GM12891 (cell line): Measurements from ENCODE around the gene GNG13.
"Not testable (repeated sequence)": the region's sequence is repeated elsewhere in the genome, so short reads cannot be mapped to it uniquely, and the experiment has no call there.

Experiments used
- DNase-seq: peaks from one replicate; pipeline ENCODE4 v3.0.0; 2011; ENCODE audit warnings: low spot score; ENCODE audit not compliant: insufficient read length
- FAIRE-seq: peaks from 2 replicates; lab custom pipeline; 2011; peaks lifted over from hg19 to GRCh38; lab: Jason Lieb, UNC
- PAX5 ChIP-seq: IDR thresholded peaks from 2 replicates; pipeline ENCODE4 v1.6.1; 2011; ENCODE audit warnings: low read length, moderate library complexity, mild to moderate bottlenecking; ENCODE audit not compliant: insufficient read depth, severe bottlenecking
- POLR2A ChIP-seq: IDR thresholded peaks from 2 replicates; pipeline ENCODE4 v1.6.1; 2011; ENCODE audit warnings: low read depth, low read length, control low read depth
- POLR2AphosphoS5 ChIP-seq: IDR thresholded peaks from 2 replicates; pipeline ENCODE4 v1.6.1; 2011; ENCODE audit warnings: low read depth, low read length, control low read depth
- POU2F2 ChIP-seq: IDR thresholded peaks from 2 replicates; pipeline ENCODE4 v1.6.1; 2011; ENCODE audit warnings: low read depth, mild to moderate bottlenecking, control low read depth, low read length, moderate library complexity
- SPI1 ChIP-seq: IDR thresholded peaks from 2 replicates; pipeline ENCODE4 v1.6.1; 2011; ENCODE audit warnings: low read depth, low read length, control low read depth
- TAF1 ChIP-seq: IDR thresholded peaks from 2 replicates; pipeline ENCODE4 v1.6.1; 2011; ENCODE audit warnings: low read depth, low read length, control low read depth

GNG13 gene

DNA sequence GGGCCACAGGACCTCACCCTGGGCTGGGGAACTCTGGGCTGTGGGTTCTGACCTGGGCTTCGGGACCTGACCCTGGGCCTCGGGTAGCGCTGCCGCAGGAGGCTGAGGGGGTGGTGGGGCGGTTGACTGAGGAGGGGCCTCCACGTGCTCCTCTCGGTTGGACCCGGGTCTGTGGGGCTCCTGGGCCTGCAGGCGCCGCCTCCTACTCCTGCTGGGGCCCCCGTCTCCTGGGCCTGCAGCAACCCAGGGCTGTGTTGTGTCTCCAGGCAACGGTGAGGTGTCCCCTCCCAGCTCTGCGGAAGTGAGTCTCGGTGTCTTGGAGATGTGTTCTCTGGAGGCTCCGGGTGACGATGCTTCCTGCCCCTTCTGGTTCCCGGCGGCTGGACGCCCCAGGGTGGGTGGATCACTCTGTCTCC is 41.5 kb upstream of the GNG13 start:
- no peak for FAIRE-seq

DNA sequence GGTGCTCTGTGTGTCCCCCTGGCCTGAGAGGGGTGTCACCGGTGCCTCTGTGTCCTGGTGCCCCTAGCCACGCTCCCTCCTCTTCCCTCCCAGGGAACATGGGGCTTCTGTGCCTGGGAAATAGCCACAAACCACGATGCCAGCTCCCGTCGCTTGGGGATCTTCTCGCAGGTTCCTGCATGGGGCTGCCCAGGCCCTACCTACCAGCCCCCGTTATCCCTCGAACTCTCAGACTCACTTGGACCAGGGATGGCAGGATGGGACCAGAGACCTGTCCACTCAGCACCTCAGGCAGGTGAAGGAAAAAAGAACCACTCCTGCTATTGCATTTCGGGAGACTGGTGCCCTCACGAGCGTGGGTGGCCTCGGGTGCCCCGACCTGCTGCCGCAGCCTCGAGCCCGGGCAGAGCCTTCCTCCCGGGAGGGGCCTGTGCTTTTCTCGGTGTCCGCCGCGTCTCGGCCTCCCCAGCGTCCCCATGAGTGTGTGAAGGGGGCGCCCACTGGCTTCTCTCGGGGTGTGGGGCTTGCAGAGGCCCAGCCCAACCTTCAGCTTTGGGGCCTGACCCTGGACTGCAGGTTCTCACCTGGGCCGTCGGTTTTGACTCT is 41.0 kb upstream of the GNG13 start:
- DNase-seq (no peak), FAIRE-seq (no peak)
- TF ChIP-seq POLR2A (no peak), TAF1 (no peak), POU2F2 (no peak), PAX5 (no peak), SPI1 (no peak), POLR2AphosphoS5 (no peak)

More for the DNA sequence above, 41.5 kb upstream of the GNG13 start:
- no peak for DNase-seq
- TF ChIP-seq POLR2A = no peak
- TF ChIP-seq POU2F2 = no peak
- no peak for TF ChIP-seq TAF1
- no peak for TF ChIP-seq POLR2AphosphoS5
- no peak for TF ChIP-seq PAX5
- TF ChIP-seq SPI1 = no peak

DNA sequence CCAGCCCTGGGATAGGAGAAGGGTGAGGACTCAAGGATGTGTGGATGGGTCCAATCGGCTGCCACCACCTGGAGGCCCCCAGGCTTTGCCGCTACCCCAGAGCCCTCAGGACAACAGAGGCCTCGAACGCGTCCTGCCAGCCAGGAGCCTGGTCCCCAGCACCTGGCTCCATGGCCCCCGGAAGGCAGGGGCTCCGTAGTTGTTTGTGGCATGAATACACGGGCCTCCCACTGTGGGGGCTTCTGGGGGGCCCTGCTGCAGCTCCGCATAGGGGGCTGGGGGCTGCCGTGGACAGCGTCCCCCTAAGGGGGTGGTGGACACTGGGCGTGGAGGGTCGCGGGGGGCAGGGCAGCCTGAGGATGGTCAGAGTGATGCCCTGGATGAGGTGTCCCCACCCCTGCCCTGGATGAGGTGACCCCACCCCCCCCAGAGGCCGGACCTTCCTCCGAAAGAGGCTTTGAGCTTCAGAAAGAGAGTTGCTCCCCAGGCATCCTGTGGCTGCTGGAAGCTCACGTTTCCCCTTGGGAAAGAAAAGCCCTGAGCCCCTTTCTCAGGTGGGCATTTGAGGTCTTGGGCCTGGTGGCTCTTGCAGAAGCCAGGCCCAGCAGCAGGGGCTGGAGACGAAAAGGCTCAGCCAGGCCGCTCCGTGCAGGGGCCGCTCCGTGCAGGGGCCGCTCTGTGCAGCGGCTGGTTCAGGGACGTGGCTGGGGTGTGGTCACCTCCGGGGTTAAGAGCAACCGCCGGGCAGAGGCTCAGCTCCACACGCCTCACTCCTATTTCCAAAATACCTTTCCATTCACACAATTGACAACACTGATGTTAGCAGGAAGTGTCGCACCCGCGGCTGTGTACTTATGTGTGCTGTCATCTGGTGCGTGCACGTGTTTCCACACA is 40.3 kb upstream of the GNG13 start:
- no peak for FAIRE-seq
- TF ChIP-seq PAX5 (no peak), POU2F2 (no peak), POLR2A (no peak), SPI1 (no peak), POLR2AphosphoS5 (no peak), TAF1 (no peak)
- DNase-seq = no peak

DNA sequence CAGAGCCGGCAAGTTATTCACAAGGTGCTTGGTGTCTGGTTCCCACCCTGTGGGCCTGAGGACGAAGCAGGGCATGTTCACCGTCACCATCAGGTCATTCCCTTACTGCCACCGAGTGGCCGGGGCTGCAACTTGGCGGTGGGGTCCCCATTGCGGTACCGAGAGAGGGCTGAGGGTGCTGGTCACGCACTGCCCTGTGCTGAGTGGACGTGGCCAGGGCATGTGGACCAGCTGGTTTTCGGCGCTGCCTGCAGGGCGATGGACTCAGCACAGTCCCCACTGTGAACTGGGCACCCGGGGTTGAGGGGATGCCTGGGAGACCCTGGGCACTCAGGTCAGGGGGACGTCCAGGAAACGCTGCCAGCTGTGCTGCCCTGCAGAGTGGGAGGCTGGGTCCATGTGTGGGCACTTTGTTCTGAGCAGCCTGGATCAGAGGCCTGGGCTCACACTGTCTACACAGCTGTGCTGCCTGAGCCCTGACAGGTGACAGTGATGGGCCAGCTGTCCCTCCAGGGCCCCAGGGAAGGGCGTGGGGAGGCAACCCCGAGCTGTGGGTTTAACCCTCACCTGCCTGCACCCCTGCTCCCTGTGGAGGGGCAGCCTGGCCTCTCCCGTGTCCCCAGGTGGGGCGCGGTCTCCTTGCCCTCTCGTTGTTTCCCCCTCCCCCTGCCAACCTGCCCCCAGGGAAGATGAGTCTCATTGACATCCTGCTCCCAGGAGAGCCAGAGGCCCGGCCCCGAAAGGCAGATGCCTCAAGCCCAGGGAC is 39.3 kb upstream of the GNG13 start:
- TF ChIP-seq POLR2AphosphoS5 (no peak), POLR2A (no peak), PAX5 (no peak), POU2F2 (no peak), SPI1 (no peak), TAF1 (no peak)
- DNase-seq = no peak
- no peak for FAIRE-seq

DNA sequence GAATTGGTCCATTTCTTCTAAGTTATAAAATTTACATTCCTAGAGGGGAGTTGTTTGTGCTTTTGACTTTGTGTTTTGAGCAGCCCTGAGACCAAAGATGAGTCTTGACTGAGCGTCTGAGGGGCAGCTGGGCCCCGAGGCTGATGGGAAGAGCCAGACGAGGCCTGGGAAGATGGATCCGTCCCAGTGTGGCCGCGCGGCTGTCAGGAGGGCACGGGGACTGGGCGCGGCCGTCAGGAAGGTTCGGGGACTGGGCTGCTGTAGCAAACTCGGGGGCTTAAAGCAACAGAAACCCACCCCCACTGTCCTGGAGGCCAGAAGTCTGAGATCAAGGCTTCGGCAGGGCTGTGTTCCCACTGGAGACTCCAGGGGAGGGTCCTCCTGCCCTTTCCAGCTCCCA is 38.2 kb upstream of the GNG13 start:
- FAIRE-seq = no peak
- TF ChIP-seq POU2F2 (no peak), POLR2AphosphoS5 (no peak), PAX5 (no peak), TAF1 (no peak), SPI1 (no peak), POLR2A (no peak)
- DNase-seq = no peak

DNA sequence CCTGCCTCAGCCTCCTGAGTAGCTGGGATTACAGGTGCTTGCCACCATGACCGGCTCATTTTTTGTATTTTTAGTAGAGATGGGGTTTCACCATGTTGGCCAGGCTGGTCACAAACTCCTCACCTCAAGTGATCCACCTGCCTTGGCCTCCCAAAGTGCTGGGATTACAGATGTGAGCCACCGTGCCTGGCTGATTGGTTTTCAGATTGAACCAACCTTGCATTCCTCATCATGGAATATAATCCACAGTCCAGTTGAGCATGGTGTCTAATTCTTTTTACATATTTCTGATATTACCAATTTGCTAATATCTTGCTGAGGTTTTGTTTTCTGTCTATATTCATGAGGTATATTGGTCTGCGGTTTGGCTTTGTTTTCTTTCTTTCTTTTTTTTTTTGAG is 36.3 kb upstream of the GNG13 start:
- not testable (repeated sequence) for DNase-seq, FAIRE-seq

DNA sequence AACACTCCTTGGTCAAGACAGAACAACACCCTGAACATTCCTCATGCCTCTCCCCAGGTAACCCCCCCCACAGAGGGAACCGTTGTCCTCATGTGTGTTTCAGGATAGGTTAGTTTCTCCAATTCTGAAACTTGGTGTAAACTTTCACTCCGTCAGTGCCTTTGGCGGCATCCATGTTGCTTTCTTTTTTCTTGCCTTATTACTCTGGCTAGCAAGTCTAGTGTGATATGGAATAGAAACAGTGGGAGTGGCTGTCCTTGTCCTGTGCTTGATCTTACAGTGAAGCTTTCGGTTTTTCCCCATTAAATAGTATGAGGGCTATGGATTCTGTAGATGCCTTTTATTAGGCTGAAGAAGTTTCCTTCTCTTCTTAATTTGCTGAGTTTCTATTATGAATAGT is 35.7 kb upstream of the GNG13 start:
- FAIRE-seq (no peak), DNase-seq (no peak)
- no peak for TF ChIP-seq POLR2AphosphoS5

DNA sequence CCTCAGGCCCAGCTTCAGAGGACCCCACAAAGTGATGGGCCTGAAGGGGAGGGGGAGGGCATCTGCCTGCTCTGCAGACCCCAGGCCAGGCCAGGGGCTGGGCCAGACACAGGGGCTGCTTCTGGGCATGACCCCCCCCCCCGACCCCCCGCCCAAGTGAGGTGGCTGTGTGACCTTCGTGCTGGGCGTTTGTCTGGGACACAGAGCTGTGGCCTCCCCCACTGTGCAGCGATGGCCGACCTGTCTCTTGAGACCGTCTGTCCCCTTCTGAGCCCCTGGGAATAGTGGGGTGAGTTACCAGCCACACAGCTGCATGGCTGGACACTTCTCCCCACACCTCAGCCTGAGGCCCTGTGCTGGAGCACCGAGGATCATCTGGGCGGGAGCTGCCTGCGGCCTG is 34.8 kb upstream of the GNG13 start:
- no peak for TF ChIP-seq TAF1
- FAIRE-seq (no peak), DNase-seq (no peak)

DNA sequence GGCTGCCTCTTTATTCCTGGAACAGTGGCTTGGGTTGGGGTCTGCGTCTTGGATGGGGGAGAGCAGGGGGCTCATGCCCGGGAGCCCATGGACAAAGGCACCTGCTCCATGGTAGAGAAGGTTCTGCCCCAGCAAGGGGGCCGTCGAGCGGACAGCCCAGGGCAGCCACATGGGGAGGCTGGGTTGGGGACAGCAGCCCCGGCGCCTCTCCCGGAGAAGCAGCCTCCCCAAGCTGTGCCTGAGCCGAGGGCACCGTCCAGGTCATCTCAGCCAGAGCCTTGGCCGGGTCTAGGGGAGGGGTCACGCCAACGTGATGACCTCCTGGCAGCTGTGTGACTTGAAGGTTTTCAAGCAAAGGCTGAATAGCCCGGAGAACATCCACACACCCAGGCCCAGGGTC is 32.9 kb upstream of the GNG13 start:
- DNase-seq = no peak
- no peak for TF ChIP-seq SPI1
- no peak for TF ChIP-seq TAF1
- no peak for TF ChIP-seq PAX5
- no peak for TF ChIP-seq POLR2AphosphoS5
- no peak for TF ChIP-seq POU2F2
- TF ChIP-seq POLR2A = no peak
- FAIRE-seq = no peak
